GM18517 (cell line): ENCODE measurements around the gene VWF.
"Not testable (repeated sequence)": the region's sequence is repeated elsewhere in the genome, so short reads cannot be mapped to it uniquely, and the experiment has no call there.

Experiments used
- ATAC-seq: cut with Tn5 transposase; IDR thresholded peaks from one replicate; pipeline ENCODE4 v1.9.1; 2021; ENCODE audit warnings: mild to moderate bottlenecking, moderate library complexity; ENCODE audit not compliant: unreplicated experiment

VWF gene

DNA sequence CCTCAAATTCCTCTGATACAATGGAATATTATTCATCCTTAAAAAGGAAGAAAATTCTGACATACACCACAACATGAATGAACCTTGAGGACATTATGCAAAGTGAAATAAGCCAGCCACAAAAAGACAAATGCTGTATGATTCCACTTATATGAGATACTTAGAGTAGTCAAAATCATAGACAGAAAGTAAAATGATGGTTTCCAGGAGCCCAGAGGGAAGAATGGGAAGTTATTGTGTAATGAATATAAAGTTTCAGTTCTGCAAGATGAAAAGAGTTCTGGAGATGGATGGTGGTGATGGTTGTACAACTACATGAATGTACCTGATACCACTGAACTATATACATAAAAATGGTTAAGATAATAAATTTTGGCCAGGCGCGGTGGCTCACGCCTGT, 18.3 kb downstream of the VWF start:
- ATAC-seq = no peak

DNA sequence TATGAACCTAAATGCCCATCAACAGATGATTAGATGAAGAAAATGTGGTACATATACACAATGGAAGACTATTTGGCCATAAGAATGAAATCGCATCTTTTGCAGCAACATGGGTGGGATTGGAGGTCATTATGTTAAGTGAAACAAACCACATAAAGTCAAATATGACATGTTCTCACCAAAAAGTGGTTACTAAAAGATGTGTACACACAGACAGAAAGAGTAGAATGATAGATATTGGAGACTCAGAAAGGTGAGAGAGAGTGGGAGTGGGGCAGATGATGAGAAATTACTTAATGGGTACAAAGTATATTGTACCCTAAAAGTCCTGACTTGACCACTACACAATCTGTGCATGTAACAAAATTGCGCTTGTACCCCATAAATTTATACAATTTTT, 19.6 kb downstream of the VWF start:
- ATAC-seq = no peak

DNA sequence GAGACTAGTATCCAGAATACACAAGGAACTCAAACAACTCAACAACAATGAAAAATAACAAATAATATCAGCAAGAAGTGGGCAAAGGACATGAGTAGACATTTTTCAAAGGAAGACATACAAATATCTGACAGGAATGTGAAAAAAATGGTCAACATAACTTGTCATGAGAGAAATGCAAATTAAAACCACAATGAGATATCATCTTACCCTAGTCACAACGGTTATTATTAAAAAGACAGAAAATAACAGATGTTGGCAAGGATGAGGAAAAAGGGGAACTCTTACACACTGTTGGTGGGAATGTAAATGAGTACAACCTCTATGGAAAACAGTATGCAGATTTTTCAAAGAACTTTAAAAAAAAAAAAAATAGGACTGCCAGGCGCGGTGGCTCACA, 20.4 kb downstream of the VWF start:
- ATAC-seq = no peak

DNA sequence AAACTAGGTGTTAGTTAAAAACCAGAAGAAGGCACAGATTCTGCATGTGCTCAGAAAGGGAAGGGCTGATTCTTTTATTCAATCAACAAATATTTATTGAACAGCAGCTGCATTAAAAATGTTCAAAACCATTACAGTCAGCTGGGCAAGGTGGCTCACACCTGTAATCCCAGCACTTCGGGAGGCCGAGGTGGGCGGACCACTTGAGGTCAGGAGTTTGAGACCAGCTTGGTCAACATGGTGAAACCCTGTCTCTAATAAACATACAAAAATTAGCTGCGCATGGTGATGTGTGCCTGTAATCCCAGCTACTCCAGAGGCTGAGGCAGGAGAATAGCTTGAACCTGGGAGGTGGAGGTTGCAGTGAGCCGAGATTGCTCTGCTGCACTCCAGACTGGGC, 22.4 kb downstream of the VWF start:
- not testable (repeated sequence) for ATAC-seq

- ATAC-seq = no peak
Measured at GRCh38 chr12:6099316-6099715, 25.2 kb downstream of the VWF start.

- no peak for ATAC-seq
Measured at GRCh38 chr12:6097411-6097810, 27.1 kb downstream of the VWF start.

DNA sequence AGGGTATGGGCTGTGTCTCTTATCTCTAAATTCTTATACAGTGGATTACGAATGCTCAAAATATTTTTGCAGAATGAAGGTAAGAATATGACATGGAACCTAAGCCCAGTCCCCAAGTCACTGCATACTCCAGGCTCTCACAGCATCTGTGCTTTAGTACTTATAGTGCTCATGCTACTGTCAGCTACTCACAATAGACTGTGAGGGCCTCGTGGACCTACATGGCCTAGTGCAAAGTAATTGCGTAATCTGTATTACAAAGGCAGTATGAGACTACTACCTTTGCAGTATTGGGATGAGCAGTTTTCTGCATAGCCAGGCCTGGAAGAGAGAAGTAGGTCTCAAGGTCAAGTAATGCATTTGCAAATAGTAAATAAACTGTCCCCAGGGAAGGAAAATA, 27.9 kb downstream of the VWF start:
- ATAC-seq = no peak

- no peak for ATAC-seq
Measured at GRCh38 chr12:6095269-6095668, 29.2 kb downstream of the VWF start.

- ATAC-seq = no peak
Measured at GRCh38 chr12:6093764-6094163, 30.7 kb downstream of the VWF start.

GRCh38 chr12:6092784-6093722, 31.4 kb downstream of the VWF start:
- no peak for ATAC-seq

- ATAC-seq = no peak
Measured at GRCh38 chr12:6091786-6092566, 32.5 kb downstream of the VWF start.

DNA sequence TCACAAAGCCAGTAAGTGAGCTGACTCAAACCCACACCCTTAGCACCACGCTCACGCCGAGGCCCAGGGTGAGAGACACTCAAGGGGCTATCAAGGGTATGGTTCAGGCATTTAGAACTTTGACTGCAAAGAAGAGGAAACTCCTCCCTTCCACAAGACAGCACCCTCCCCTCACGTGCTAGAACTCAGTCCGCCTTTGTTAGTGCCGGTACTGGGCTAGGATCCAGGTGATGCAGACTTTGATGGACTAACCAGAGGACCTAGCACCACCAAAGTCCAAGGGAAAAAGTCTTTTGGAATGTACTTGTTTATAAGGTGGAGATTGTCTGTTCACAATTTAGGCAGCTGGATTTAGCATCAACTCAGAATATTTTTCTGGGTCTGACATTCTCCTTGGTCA, 33.7 kb downstream of the VWF start:
- ATAC-seq = no peak

- ATAC-seq = no peak
Measured at GRCh38 chr12:6088921-6089747, 35.3 kb downstream of the VWF start.

- no peak for ATAC-seq
Measured at GRCh38 chr12:6086316-6086715, 38.2 kb downstream of the VWF start.

- no peak for ATAC-seq
Measured at GRCh38 chr12:6085841-6086240, 38.6 kb downstream of the VWF start.

- no peak for ATAC-seq
Measured at GRCh38 chr12:6084969-6085450, 39.5 kb downstream of the VWF start.

DNA sequence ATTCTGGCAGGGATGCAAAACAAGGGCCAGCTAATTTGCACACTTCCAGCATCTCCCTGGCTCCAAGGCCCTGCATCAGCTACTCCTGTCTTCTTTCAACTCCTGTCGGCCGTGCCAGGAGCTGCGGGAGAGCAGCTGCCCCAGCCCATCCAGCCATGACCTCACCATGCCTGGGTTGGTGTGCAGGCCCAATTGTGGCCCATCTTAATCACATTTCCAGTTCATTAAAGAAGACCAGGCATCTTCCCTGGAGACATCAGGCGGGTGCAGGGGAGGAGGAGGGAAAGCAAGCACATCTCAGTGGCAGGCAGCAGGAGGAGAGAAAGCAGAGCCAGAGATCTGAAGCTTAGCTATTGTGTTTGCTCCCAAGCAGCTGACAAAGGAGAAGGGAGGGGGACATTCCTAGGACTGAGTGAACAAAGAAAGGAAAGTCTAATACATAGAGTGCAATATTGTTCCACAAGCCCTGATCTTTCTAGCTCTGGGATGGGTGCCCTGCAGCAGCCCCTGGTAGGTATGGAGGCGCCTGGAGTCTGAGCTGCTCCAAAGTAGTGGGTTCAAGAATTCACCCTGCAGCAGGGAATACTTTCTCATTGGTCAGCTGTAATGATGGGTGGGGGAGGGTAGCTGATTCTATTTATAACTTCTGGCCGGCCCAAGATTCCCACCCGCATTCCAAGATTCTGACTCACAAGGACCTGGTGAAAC, 40.1 kb downstream of the VWF start:
- ATAC-seq = no peak

- ATAC-seq = no peak
Measured at GRCh38 chr12:6083601-6084000, 40.9 kb downstream of the VWF start.

DNA sequence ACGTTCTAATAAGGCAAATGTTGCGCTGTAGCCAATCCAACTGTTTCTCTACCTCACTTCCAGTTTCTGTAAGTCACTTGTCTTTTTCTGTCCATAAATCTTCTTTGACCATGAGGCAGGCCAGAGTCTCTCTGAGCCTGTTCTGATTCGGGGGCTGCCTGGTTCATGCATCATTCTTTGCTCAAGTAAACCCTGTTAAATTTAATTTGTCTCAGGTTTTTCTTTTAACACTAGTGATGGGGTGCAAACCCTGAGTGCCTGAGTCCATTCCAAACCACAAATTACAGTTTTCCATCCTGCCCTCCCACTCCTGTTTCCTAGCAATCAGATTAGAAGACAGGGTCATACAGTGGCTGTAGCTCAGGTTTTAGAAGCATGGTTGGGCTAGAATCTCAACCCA, 41.9 kb downstream of the VWF start:
- ATAC-seq = no peak
